ENCODE data around the gene MXI1. TPM values are rescaled to one million over a fixed set of nuclear protein-coding genes. Genes with fewer than 3 reads are reported as not detected.

Gene MXI1
- total and polyA plus RNA-seq, 2 of the 4 experiments (the other 2 are of a cell fraction): 7.2 to 11.8 TPM

DNA sequence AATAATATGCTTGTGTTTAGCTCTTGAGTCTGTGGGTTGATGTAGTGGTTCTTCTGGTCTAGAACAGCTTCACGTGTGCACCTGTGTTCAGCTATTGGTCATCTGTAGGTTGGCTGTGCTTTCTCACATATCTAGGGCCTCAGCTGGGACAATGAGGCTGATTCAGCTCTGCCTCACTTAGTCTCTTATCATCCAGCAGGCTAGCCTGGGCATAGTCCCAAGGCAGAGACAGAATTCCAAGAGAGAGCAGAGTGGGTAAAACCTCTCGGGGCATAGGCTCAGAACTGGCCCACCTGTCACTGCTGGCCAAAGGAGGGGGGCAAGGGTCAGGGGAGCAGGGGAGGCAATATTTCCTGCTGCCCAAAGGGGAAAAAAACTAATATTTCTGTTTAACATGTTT, 32.0 kb upstream of the MXI1 start:
- intact Hi-C loops (cut with micrococcal nuclease): no loop called here
- peak; percentile 48; the same call in 1 of the 2 replicates for ATAC-seq (ENCODE audit: low read depth)
- WGBS, 2 experiments (ENCODE audit: extremely low coverage in 2 of 2, insufficient read length in 1 of 2): no CpG with 5 or more reads among the region's 2 CpGs

More for the DNA sequence above, 32.0 kb upstream of the MXI1 start:
- no peak overlapping the region for H4K91ac ChIP-seq (ENCODE audit: insufficient read depth, low read depth, low read length)
- H2BK5ac ChIP-seq (ENCODE audit: low read depth, low read length, poor library complexity, severe bottlenecking): no peak overlapping the region
- H3K9ac ChIP-seq (ENCODE audit: low read depth, low read length): no peak overlapping the region
- no peaks in the 10 kb centered on the region for H3K4me1 ChIP-seq (ENCODE audit: control insufficient read depth, insufficient read depth, low read length)
- dilution Hi-C loops (cut with HindIII; ENCODE audit: low sequenced_read_pairs, unreplicated experiment) (no loop called here), in situ Hi-C loops (cut with MboI; ENCODE audit: low sequenced_read_pairs) (no loop called here)
- no peaks in the 10 kb centered on the region for H3K9me1 ChIP-seq (ENCODE audit: insufficient read depth, low read length)
- no peaks in the 10 kb centered on the region for H3K9me3 ChIP-seq (ENCODE audit: control insufficient read depth, insufficient read depth, low read length)
- no peak overlapping the region for H2BK120ac ChIP-seq (ENCODE audit: low read depth, low read length)
- H2AK5ac ChIP-seq (ENCODE audit: low read depth, low read length): no peak overlapping the region
- peak; percentile 35 for DNase-seq
- CTCF ChIA-PET: no interaction called here
- BruUV-seq (replicated peaks): no TSS peak
- no peak overlapping the region for H3K23ac ChIP-seq (ENCODE audit: low read depth, low read length)
- H3K4me2 ChIP-seq (ENCODE audit: low read depth, low read length): no peak overlapping the region
- no peak overlapping the region for H4K8ac ChIP-seq (ENCODE audit: low read depth in 2 of 2, low read length in 2 of 2)
- peaks cover 21% of the 10 kb centered on the region for H3K27me3 ChIP-seq (ENCODE audit: control insufficient read depth, insufficient read depth, low read length)
- H3K18ac ChIP-seq (ENCODE audit: low read depth, low read length): no peak overlapping the region; the same call in 1 of the 2 replicates
- H2AK9ac ChIP-seq (replicated peaks; ENCODE audit: low read depth, low read length, poor library complexity): no peak overlapping the region
- no peak overlapping the region for H3K4ac ChIP-seq (ENCODE audit: low read depth, low read length)
- H2BK20ac ChIP-seq (ENCODE audit: low read depth, low read length): no peak overlapping the region
- no peak overlapping the region for H3K4me3 ChIP-seq (ENCODE audit: insufficient read depth, low read depth, low read length)
- H3K79me1 ChIP-seq (ENCODE audit: low read depth in 1 of 2, low read length in 2 of 2): no peaks in the 10 kb centered on the region
- H4K5ac ChIP-seq (ENCODE audit: low read depth, low read length): no peak overlapping the region
- no peak overlapping the region for H2AFZ ChIP-seq (replicated peaks; ENCODE audit: low read length, poor library complexity)
- TF ChIP-seq, protein P1, sequence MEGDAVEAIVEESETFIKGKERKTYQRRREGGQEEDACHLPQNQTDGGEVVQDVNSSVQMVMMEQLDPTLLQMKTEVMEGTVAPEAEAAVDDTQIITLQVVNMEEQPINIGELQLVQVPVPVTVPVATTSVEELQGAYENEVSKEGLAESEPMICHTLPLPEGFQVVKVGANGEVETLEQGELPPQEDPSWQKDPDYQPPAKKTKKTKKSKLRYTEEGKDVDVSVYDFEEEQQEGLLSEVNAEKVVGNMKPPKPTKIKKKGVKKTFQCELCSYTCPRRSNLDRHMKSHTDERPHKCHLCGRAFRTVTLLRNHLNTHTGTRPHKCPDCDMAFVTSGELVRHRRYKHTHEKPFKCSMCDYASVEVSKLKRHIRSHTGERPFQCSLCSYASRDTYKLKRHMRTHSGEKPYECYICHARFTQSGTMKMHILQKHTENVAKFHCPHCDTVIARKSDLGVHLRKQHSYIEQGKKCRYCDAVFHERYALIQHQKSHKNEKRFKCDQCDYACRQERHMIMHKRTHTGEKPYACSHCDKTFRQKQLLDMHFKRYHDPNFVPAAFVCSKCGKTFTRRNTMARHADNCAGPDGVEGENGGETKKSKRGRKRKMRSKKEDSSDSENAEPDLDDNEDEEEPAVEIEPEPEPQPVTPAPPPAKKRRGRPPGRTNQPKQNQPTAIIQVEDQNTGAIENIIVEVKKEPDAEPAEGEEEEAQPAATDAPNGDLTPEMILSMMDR (conservative IDR thresholded peaks at IDR 0.05; ENCODE audit: low read depth, low read length): no peak
- TF ChIP-seq POLR2A (IDR thresholded peaks at IDR 0.05; ENCODE audit: low read depth, low read length) (no peak), NFE2L2 (IDR thresholded peaks at IDR 0.05; ENCODE audit: low read depth, low read length) (no peak), MAFK (IDR thresholded peaks at IDR 0.05; ENCODE audit: low read depth, low read length) (no peak), RFX5 (IDR thresholded peaks at IDR 0.05; ENCODE audit: low read depth, low read length) (no peak), MXI1 (IDR thresholded peaks at IDR 0.05; ENCODE audit: borderline replicate concordance, low read depth, low read length) (no peak), CEBPB (IDR thresholded peaks at IDR 0.05; ENCODE audit: low read depth, low read length) (no peak)
- TF ChIP-seq, protein P2, sequence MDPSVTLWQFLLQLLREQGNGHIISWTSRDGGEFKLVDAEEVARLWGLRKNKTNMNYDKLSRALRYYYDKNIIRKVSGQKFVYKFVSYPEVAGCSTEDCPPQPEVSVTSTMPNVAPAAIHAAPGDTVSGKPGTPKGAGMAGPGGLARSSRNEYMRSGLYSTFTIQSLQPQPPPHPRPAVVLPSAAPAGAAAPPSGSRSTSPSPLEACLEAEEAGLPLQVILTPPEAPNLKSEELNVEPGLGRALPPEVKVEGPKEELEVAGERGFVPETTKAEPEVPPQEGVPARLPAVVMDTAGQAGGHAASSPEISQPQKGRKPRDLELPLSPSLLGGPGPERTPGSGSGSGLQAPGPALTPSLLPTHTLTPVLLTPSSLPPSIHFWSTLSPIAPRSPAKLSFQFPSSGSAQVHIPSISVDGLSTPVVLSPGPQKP (IDR thresholded peaks at IDR 0.05; ENCODE audit: borderline replicate concordance, low read depth, low read length): no peak
- H3K56ac ChIP-seq (ENCODE audit: extremely low read depth, insufficient read depth, low read length): no peak overlapping the region
- no peak overlapping the region for H2BK15ac ChIP-seq (ENCODE audit: low read depth, low read length)
- H3K27ac ChIP-seq (ENCODE audit: insufficient read depth, low read length): no peak overlapping the region
- no peaks in the 10 kb centered on the region for H4K20me1 ChIP-seq (ENCODE audit: insufficient read depth, low read length)
- POLR2A ChIA-PET (ENCODE audit: unreplicated experiment): no interaction called here
- no peak overlapping the region for H3K14ac ChIP-seq (replicated peaks; ENCODE audit: low read depth, low read length)
- no peaks in the 10 kb centered on the region for H3K36me3 ChIP-seq (ENCODE audit: control insufficient read depth, insufficient read depth, low read length)
